Spleen (tissue), 11 donors: ENCODE data around the gene ASB14. TPM values are rescaled to one million over a fixed set of nuclear protein-coding genes. Genes with fewer than 3 reads are reported as not detected.

Source experiments
- DNase-seq: peaks from one replicate; pipeline ENCODE4 v3.0.0-alpha.2; 2020
- H3K27ac ChIP-seq, 8 donors: fragments of 200-600 bp; sonication (generic) in 7 of 8; 1 replicate in 4 of 8; 2 replicates in 4 of 8; pipeline versions ENCODE4 v1.5.0 to v1.8.0; 2016 to 2021; ENCODE audit warnings: inconsistent platforms in 4 of 8, mild to moderate bottlenecking in 4 of 8, moderate library complexity in 1 of 8
- H3K27me3 ChIP-seq, 7 donors: fragments of 200-600 bp; sonication (generic) in 6 of 7; replicated peaks in 1 of 7; 1 replicate in 4 of 7; 2 replicates in 3 of 7; pipeline versions ENCODE4 v1.5.0 to v1.8.0; 2016 to 2021; ENCODE audit warnings: inconsistent platforms in 3 of 7, mild to moderate bottlenecking in 1 of 7
- H3K36me3 ChIP-seq, 6 donors: fragments of 200-600 bp; sonication (generic) in 5 of 6; 1 replicate in 4 of 6; 2 replicates in 2 of 6; pipeline versions ENCODE4 v1.5.0 to v1.8.0; 2016 to 2021; ENCODE audit warnings: inconsistent platforms in 2 of 6
- H3K4me1 ChIP-seq, 6 donors: fragments of 200-600 bp; sonication (generic) in 5 of 6; 1 replicate in 3 of 6; 2 replicates in 3 of 6; pipeline versions ENCODE4 v1.5.0 to v1.8.0; 2016 to 2021; ENCODE audit warnings: inconsistent platforms in 3 of 6
- H3K4me3 ChIP-seq, 8 donors: fragments of 200-600 bp; sonication (generic) in 7 of 8; 1 replicate in 4 of 8; 2 replicates in 4 of 8; pipeline versions ENCODE4 v1.5.0 to v1.8.0; 2016 to 2021; ENCODE audit warnings: inconsistent platforms in 4 of 8, mild to moderate bottlenecking in 4 of 8, moderate library complexity in 2 of 8
- H3K9me3 ChIP-seq, 8 donors: fragments of 200-600 bp; sonication (generic) in 7 of 8; 1 replicate in 4 of 8; 2 replicates in 4 of 8; pipeline versions ENCODE4 v1.5.0 to v1.8.0; 2016 to 2021; ENCODE audit warnings: inconsistent platforms in 4 of 8
- POLR2A ChIP-seq, 3 donors: fragments of 450-650 bp; IDR thresholded peaks; one replicate each; pipeline ENCODE4 v1.5.1; 2017; ENCODE audit warnings: antibody characterized with exemption in 3 of 3, mild to moderate bottlenecking in 1 of 3
- POLR2AphosphoS5 ChIP-seq, 3 donors: sonication (generic); formaldehyde crosslinking; IDR thresholded peaks; one replicate each; pipeline ENCODE4 v1.5.1; 2017; ENCODE audit warnings: antibody characterized with exemption in 3 of 3
- WGBS, 5 donors: extraction: QIAGEN DNeasy Blood & Tissue Kit in 3 of 5; methylation state at CpG; one replicate each; pipeline versions ENCODE4 v1.1.5 to v1.1.7; 2013 to 2018; 5-methylcytosine and 5-hydroxymethylcytosine counted together
- intact Hi-C: fragments of 100-400 bp; cut with DNase I; formaldehyde crosslinking; loops from one replicate; pipeline ENCODE4 v1.15.0; 2023; ENCODE audit warnings: low total_unique reads
- polyA plus RNA-seq, 3 donors: library from polyadenylated mRNA; stranded (reverse); fragments of 200-250 nt; gene quantifications; one replicate each; pipeline ENCODE4 v1.2.1, GENCODE V29; 2013
- total RNA-seq, 7 donors: library from RNA; depleted of rRNA in 3 of 7; stranded (reverse); fragments of >200 nt in 3 of 7; fragmentation: NEBNext Ultra II Directional in 4 of 7; extraction: Animal tissue kit (Norgen Biotek cat#: 25700) in 4 of 7; gene quantifications; one replicate each; pipeline versions ENCODE4 v1.1.0 to v1.2.1, GENCODE V29; 2016 to 2021
- TF ChIP-seq, protein P1 (sequence below), 11 experiments: fragments of 200-600 bp in 7 of 11; fragments of 450-650 bp in 4 of 11; sonication (generic) in 4 of 11; IDR thresholded peaks in 8 of 11; conservative IDR thresholded peaks in 3 of 11; 1 replicate in 7 of 11; 2 replicates in 4 of 11; pipeline versions ENCODE4 v1.4.0 to v1.8.0; 2016 to 2021; ENCODE audit warnings: antibody characterized with exemption in 11 of 11, inconsistent platforms in 4 of 11, mild to moderate bottlenecking in 1 of 11
- donor health status: healthy with polysubstance abuse.
- donor health status: DM: no; HTN: no; CAD: no; lungs with moderate emphysema.
- donor health status: DM: no; HTN: no; CAD: no.
- donor health status: Bipolar disorder and iron deficiency.
- donor health status: healthy.
- donor health status: DM: no; HTN: no; CAD: no.
- donor health status: DM: yes; HTN: yes; CAD: no.

Gene ASB14
- total and polyA plus RNA-seq, 10 donors = 0.07 TPM; not detected in 9

DNA sequence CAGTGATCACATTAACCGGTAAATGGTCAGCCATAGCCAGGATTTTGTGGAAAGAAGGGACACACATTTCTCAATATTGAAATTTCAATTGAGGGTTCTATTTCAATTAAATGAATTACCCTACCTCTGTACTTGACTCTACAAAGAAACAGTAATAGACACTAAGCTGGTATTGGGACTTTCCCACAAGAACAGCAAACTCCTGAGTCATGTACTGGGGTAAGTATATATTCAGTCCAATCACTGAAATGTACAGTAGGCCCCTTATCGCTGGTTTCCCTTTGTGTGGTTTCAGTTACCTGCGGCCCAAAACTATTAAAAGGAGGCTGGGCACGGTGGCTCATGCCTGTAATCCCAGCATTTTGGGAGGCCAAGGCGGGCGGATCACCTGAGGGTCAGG is 17.6 kb downstream of the ASB14 start:
- DNase-seq = no peak
- H3K4me3 ChIP-seq = no peak overlapping the region

DNA sequence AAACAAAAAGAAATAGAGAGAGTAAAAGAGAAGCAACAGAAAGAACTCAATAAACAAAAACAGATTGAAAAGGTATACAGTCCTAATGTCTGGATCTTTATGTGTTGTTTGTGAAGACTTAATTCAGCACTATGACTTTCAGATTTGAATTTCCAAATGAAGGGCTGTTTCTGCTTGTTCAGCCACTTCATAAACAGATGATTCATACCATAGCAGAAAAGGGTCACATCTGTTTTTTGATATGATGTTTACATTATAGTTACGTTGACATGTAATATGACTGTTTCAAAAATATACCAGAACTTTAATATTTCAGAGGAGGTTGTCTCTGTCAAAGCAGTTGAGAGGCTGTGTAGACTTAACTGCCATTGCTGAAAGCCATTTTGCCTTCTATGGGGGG is 24.1 kb downstream of the ASB14 start:
- DNase-seq = no peak

More for the DNA sequence above, 17.6 kb downstream of the ASB14 start:
- Histone ChIP-seq H3K4me1 (no peaks in the 10 kb centered on the region), H3K27me3 (no peaks in the 10 kb centered on the region), H3K9me3 (peaks cover 0 to 7% (median 2%) of the 10 kb centered on the region in 8 donors), H3K36me3 (peaks cover 0 to 66% (median 19%) of the 10 kb centered on the region in 6 donors), H3K27ac (no peak overlapping the region)
- no peak for TF ChIP-seq POLR2AphosphoS5 (IDR thresholded peaks at IDR 0.05)
- TF ChIP-seq, protein P1, sequence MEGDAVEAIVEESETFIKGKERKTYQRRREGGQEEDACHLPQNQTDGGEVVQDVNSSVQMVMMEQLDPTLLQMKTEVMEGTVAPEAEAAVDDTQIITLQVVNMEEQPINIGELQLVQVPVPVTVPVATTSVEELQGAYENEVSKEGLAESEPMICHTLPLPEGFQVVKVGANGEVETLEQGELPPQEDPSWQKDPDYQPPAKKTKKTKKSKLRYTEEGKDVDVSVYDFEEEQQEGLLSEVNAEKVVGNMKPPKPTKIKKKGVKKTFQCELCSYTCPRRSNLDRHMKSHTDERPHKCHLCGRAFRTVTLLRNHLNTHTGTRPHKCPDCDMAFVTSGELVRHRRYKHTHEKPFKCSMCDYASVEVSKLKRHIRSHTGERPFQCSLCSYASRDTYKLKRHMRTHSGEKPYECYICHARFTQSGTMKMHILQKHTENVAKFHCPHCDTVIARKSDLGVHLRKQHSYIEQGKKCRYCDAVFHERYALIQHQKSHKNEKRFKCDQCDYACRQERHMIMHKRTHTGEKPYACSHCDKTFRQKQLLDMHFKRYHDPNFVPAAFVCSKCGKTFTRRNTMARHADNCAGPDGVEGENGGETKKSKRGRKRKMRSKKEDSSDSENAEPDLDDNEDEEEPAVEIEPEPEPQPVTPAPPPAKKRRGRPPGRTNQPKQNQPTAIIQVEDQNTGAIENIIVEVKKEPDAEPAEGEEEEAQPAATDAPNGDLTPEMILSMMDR (IDR thresholded peaks at IDR 0.05 in 8 of 11, conservative IDR thresholded peaks at IDR 0.05 in 3 of 11) = no peak
- TF ChIP-seq POLR2A (IDR thresholded peaks at IDR 0.05) = no peak
- WGBS, 5 donors = 95 to 99% (median 98%) methylated on average over 6 of the region's 6 CpGs
- intact Hi-C loops = no loop called here

DNA sequence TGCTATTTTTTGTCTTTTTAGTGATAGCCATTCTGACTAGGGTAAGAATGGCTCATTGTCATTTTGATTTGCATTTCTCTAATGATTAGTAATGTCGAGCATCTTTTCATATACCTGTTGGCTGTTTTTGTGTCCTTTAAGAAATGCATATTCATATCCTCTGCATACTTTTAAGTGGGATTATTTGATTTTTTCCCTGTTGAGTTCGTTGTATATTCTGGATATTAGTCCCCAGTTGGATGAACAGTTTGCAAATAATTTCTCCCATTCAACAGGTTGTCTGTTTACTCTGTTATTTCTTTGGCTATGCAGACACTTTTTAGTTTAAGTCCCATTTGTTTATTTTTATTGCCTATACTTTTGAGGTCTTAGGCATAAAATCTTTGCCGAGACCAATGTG is 30.6 kb downstream of the ASB14 start:
- intact Hi-C loops = no loop called here

More for the DNA sequence above, 24.1 kb downstream of the ASB14 start:
- intact Hi-C loops = no loop called here
- WGBS, 5 donors = 88 to 100% (median 97%) methylated on average over 1 of the region's 1 CpG
- no peak for TF ChIP-seq POLR2A (IDR thresholded peaks at IDR 0.05)
- TF ChIP-seq, protein P1 (IDR thresholded peaks at IDR 0.05 in 8 of 11, conservative IDR thresholded peaks at IDR 0.05 in 3 of 11) = no peak
- TF ChIP-seq POLR2AphosphoS5 (IDR thresholded peaks at IDR 0.05) = no peak
- H3K27ac ChIP-seq = no peak overlapping the region
- H3K4me1 ChIP-seq = no peaks in the 10 kb centered on the region
- H3K9me3 ChIP-seq = peaks cover 0 to 7% (median 0%) of the 10 kb centered on the region in 8 donors
- no peak overlapping the region for H3K4me3 ChIP-seq
- peaks cover 6 to 100% (median 69%) of the 10 kb centered on the region in 6 donors for H3K36me3 ChIP-seq
- no peaks in the 10 kb centered on the region for H3K27me3 ChIP-seq

DNA sequence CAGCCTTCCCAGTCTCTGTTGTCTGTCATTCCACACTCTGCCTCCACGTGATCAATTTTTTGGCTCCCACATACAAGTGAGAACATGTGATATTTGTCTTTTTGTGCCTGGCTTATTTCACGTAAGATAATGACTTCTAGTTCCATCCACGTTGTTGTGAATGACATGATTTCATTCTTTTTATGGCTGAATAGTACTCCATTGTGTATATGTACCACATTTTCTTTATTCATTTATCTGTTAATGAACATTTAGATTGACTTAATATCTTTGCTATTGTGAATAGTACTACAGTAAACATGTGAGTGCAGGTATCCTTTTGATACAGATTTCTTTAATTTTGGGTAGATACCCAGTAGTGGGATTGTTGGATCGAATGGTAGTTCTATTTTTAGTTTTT is 31.4 kb downstream of the ASB14 start:
- H3K27ac ChIP-seq = no peak overlapping the region
- H3K9me3 ChIP-seq = peaks cover 0 to 11% (median 4%) of the 10 kb centered on the region in 8 donors
- no peak for DNase-seq
- peaks cover 5 to 98% (median 86%) of the 10 kb centered on the region in 6 donors for H3K36me3 ChIP-seq
- TF ChIP-seq POLR2A (IDR thresholded peaks at IDR 0.05) (no peak), POLR2AphosphoS5 (IDR thresholded peaks at IDR 0.05) (no peak)
- TF ChIP-seq, protein P1 (IDR thresholded peaks at IDR 0.05 in 8 of 11, conservative IDR thresholded peaks at IDR 0.05 in 3 of 11) = no peak
- intact Hi-C loops = no loop called here
- 94 to 96% (median 96%) methylated on average over 4 of the region's 4 CpGs for WGBS, 5 donors
- no peaks in the 10 kb centered on the region for H3K4me1 ChIP-seq
- no peaks in the 10 kb centered on the region for H3K27me3 ChIP-seq
- H3K4me3 ChIP-seq = no peak overlapping the region

More for the DNA sequence above, 30.6 kb downstream of the ASB14 start:
- Histone ChIP-seq H3K4me3 (no peak overlapping the region), H3K27ac (no peak overlapping the region), H3K4me1 (no peaks in the 10 kb centered on the region), H3K27me3 (no peaks in the 10 kb centered on the region), H3K9me3 (peaks cover 0 to 11% (median 4%) of the 10 kb centered on the region in 8 donors), H3K36me3 (peaks cover 5 to 100% (median 90%) of the 10 kb centered on the region in 6 donors)
- TF ChIP-seq, protein P1 (IDR thresholded peaks at IDR 0.05 in 8 of 11, conservative IDR thresholded peaks at IDR 0.05 in 3 of 11) = no peak
- TF ChIP-seq POLR2AphosphoS5 (IDR thresholded peaks at IDR 0.05) (no peak), POLR2A (IDR thresholded peaks at IDR 0.05) (no peak)
- no peak for DNase-seq
- 92 to 97% (median 94%) methylated on average over 3 of the region's 3 CpGs for WGBS, 5 donors
